ENCODE data around the gene PTPRD.

The PTPRD gene

DNA sequence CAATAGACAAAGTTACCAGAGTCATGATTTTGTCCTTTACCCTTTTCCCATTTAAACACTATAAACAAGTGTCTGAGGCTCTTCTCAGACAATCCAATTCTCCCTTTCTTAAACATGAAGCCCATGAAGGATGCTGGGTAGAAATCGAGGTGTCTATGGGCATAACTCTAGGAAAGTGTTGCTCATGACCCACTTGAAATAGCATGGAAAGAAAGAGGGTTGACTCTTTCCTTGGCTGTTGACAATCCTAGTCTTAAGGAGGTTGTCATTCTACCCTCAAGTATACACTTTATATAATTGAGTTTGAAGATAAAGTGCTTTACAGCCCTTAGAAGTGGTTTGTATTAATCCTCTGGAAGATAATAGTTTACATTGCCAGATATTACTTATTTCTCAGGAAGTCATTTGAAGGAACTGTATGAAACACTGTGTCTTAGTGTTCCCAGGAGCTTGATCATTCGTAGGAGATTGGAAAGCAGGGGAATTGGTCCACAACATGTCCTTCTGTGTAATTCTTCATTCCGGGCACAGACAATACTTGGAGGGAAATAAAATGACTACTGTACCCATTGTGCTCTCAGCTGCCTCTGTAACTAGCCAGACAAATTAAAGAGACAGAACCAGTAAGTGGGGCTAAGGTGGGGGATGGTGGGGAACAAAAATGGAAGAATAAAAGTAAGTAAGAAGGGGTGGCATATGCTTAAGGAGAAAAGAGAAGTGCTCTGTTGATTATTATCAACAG is 1734.9 kb downstream of the PTPRD start:
- no peak for DNase-seq

- DNase-seq = no peak
Measured at GRCh38 chr9:8876303-8876702, 1736.5 kb downstream of the PTPRD start.

DNA sequence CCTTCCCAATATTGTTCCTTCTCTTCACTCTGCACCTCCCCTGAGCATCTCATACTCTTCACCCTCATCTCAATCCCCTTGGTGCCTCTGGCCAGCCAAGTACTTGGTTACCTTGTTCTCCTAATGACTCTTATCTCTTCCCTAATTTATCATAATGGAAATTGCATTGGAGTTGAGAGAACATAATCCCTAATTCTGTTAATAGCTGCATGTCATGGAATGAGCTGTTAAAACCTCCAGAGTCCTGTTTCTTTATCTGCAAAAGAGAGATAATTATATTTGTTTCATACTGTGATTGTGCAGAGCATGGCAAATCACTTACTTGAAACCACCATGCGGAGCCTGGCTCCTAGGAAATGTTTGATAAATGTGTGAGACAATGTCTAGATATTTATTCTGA is 1738.3 kb downstream of the PTPRD start:
- no peak for DNase-seq

GRCh38 chr9:8872802-8873201 is 1740.0 kb downstream of the PTPRD start:
- no peak for DNase-seq

GRCh38 chr9:8871796-8872445 is 1740.9 kb downstream of the PTPRD start:
- no peak for DNase-seq

- no peak for DNase-seq
Measured at GRCh38 chr9:8871396-8871795, 1741.4 kb downstream of the PTPRD start.

GRCh38 chr9:8869812-8870211 is 1743.0 kb downstream of the PTPRD start:
- no peak for DNase-seq

DNA sequence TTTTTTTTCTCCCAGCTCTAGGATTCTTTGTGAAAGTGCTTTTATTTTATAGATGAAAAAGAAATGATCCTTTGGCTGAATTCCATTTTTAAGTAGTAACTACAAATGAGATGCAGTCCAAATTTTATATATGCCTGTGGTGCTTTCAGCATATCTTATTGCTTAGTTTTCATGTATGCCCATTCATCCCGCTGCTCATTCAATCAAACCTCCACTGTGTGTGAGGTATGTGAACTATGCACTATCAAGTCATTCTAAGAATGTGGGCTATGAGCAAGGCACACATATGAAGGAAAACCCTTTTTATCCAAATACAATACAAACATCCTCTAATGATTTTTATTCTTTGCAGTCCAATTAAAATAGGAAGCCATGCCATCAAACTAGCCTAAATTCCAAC is 1744.2 kb downstream of the PTPRD start:
- DNase-seq = no peak

DNA sequence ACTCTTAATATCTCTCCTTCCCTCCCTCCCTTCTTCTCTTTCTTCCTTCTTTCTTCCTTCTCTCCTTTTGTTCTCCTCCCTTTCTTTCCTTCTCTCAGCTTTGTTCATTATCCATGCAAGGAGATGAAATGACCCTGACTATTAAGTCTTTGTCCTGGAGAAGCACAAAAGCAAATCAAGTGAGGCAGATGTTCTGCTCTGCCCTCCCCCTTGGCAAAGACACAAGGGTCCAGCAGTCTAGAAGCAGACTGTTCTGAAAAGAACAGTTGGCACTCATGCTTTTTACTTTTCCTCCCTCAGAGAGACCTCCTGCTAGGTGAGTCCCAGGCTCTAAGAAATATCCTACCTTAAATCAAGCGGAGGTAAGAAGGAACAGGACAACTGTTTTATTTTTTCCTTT is 1745.7 kb downstream of the PTPRD start:
- DNase-seq = no peak

DNA sequence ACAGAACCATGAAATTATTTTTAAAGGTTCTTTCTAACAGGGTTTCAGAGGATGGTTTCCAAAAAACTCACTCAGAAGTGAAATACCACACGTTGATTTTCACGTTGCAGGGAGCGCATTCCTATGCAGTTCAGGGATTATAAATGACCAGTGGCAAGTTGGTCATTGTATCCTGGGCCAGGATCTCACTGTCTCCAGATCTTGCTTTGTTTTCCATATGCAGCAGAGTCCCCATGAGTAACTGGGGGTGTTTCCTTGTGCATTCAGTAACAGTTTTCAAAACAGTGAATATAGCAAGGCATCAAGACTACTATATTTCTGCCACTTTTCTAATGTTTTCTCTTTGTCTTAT is 1748.3 kb downstream of the PTPRD start:
- DNase-seq = no peak

DNA sequence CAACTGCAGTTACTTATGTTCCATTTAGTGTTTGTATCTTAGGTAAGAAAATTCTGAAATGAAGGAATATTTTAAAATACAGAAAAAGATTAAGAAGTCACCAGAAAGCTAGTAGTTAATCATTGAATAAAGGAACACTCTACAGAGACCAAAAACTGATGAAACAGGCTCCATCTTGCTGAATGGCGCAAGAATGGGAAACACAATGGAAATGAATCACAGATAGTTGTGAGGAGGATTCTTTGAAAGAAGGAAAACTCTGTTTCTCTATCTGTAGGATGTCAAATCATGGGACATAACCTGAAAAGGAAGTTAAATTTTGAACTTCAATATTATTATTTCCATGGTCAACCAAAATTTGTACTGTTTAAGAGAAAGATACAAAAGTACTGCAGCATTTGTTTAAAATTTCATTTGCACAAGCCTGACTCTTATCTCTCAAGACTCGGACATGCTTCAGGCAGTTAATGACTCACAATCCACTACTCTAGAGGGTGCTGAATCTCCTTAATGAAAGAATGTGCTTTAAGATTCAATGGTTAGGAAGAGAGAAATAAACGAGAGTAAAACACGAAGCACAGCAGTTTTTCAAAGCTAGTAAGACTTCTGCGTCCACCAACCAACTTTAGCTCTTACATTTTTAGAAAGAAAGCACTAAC is 1748.8 kb downstream of the PTPRD start:
- DNase-seq = no peak

GRCh38 chr9:8863069-8863468 is 1749.7 kb downstream of the PTPRD start:
- DNase-seq = no peak

- DNase-seq = no peak
Measured at GRCh38 chr9:8860925-8861324, 1751.9 kb downstream of the PTPRD start.

- DNase-seq = no peak
Measured at GRCh38 chr9:8860086-8860485, 1752.7 kb downstream of the PTPRD start.

DNA sequence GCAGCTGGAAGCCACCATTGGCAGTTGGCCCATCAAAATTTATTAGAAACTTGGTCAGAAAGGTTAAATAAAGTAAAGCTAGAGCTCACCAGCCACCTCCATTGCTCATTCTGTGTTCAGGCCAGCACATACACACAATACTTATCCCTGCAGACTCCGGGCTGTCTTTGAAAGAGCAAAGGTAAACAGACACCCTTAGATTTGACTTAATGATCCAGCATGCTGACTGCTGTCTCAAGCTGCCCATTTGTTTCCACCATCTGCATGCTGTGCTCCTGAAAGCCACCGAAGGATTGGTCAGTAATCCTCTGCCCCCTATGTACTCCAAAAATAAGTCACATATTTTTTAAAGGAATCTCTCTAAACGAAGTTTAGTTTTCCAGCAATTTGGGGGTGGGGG is 1753.4 kb downstream of the PTPRD start:
- DNase-seq = no peak

- no peak for DNase-seq
Measured at GRCh38 chr9:8858596-8859161, 1754.1 kb downstream of the PTPRD start.

GRCh38 chr9:8857926-8858595 is 1754.7 kb downstream of the PTPRD start:
- DNase-seq = peak; percentile 1 to 9

GRCh38 chr9:8857068-8857925 is 1755.5 kb downstream of the PTPRD start:
- DNase-seq = no peak

GRCh38 chr9:8856396-8857067 is 1756.3 kb downstream of the PTPRD start:
- no peak for DNase-seq

- DNase-seq = no peak
Measured at GRCh38 chr9:8855046-8855445, 1757.8 kb downstream of the PTPRD start.

DNA sequence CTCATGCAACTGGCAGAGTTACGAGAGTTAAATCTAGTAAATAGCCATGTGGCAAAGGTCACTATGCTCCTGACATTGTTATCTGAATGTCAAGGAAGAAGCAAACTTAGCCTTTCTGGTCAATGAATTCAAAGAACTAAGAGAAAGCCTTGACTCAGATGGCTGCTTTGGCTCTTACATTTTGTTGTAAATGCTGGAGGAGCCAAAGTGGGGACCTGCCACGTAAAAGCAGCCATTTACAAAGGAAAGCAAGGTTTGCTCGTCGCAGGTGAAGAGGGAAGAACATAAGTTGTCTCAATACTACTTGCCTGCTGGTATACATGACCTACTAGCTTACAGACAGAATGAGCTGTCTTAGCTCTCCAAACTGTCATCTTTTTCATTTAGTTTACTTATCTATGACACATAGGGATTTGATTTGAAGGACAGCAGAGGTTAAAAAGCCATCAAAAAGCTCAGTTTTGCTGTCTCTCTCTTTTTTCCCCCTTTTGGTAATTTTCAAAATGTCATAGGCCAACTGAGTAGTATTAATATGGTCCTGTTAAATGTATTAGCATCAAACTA is 1760.4 kb downstream of the PTPRD start:
- no peak for DNase-seq
